Activated CD4-positive, alpha-beta T cell treated with anti-CD3 and anti-CD28 coated beads, Interleukin-2, amount 50 U/mL, for 1 hour (primary cell): Measurements from ENCODE around the gene DNM1.

ENCODE experiments used
- DNase-seq: peaks from one replicate; pipeline ENCODE4 v3.0.0-alpha.2; 2020

The DNM1 gene

GRCh38 chr9:128280084-128280622 is 77.0 kb downstream of the DNM1 start:
- DNase-seq = no peak

GRCh38 chr9:128282500-128282899 is 79.3 kb downstream of the DNM1 start:
- no peak for DNase-seq

- no peak for DNase-seq
Observed at GRCh38 chr9:128285033-128285784, 82.0 kb downstream of the DNM1 start.

GRCh38 chr9:128286440-128286839 is 83.3 kb downstream of the DNM1 start:
- no peak for DNase-seq

DNA sequence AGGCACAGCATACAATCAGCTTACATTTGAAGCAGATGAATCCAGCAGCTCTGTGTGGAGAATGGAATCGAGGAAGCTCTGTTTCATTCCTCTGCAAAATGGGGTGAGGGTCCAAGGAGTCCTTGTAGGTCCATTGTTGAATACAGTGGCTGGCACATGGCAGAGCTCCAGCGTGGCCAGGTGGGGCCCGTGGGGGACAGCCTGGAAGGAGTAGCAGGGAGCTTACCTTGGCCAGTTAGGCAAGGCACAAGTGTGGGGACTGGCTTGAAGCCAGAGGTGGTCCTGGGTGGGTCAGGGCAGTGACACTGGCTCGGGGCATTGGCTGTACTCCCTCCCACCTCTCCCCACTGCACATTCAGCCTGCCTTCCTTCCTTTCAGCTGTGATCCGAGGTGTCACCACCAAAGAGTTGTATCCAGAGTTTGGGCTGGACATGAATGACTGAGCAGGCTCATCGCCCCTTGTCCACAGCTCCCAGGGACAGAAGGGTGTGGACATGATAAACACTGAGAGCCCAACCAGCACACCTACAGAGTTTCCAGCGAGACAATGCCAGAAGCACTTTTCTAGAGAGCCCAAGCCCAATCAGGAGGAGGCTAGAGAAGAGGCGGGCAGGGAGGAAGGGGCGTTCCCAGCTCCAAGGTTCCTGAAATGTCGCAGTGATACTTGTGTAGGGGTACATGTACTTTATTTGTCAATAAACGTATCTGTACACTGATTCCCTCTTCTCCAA is 85.3 kb downstream of the DNM1 start:
- DNase-seq = no peak

DNA sequence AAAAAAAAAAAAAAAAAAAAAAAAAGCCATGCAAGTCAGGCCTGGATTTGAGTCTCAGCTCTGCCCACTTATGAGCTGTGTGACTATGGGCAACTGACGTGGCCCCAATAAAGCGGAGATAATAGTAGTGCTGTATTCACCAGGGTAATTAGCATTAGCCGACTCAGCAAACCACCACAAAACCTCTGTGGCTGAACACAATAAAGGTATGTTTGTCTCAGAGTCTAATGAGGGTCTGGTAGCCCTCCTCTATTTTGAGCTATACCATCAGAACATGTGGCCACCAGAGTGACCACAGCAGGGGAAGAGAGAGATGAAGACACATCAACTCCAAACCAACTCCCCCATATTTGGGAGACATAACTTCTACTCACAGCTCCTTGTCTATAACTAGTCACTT is 88.8 kb downstream of the DNM1 start:
- no peak for DNase-seq

- no peak for DNase-seq
Observed at GRCh38 chr9:128293091-128293490, 89.9 kb downstream of the DNM1 start.

DNA sequence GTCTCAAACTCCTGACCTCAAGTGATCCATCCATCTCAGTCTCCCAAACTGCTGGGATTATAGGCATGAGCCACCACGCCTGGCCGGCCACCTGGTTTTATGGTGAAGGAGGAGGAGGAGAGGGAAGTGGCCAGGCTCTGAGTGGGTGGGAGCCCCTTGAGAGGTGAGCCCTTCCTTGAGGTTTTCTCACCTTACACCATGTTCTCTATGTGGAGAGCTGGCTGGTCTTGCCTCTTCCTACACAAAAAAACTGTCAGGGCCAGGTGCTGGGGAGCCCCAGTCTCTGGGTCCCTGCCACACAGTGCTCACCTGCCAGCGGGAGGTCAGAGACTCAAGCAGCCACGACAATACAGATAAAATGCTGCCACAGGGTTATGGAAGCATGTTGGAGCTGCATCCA is 91.0 kb downstream of the DNM1 start:
- DNase-seq = no peak

DNA sequence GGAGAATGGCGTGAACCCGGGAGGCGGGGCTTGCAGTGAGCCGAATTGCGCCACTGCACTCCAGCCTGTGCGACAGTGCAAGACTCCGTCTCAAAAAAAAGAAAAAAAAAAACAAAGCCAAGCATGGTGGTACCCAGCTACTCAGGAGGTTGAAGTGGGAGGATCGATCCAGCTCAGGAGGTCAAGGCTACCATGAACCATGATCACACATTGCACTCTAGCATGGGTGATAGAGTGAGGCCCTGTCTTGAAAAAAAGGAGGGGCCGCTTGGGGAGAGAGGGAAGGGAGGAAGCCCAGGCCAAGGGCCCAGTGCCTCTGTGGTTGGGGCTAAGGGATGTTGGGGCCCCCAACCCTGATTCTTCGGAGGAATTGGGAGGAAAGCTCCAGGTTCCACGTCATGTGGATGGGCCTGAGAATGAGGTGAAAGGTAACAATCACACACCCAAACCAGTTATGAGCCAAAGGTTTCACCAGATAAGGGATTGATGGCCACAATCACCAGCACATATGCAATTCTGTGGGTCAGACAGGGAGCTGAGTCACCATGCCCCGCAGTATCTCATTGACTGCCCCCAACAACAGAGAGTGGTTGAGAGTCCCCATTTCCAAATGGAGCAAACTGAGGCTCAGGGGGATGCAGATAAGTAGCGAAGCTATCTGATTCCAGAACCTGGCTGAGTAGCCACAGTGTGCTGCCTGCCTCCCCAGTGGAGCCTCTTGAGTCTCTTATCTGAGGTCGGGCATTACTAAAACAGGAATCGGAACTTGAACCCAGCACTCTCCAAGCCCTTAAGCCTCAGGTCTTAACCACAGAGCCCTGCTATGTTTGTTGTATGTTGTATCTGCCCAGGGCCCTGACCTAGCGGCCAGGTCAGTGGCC is 93.4 kb downstream of the DNM1 start:
- no peak for DNase-seq

DNA sequence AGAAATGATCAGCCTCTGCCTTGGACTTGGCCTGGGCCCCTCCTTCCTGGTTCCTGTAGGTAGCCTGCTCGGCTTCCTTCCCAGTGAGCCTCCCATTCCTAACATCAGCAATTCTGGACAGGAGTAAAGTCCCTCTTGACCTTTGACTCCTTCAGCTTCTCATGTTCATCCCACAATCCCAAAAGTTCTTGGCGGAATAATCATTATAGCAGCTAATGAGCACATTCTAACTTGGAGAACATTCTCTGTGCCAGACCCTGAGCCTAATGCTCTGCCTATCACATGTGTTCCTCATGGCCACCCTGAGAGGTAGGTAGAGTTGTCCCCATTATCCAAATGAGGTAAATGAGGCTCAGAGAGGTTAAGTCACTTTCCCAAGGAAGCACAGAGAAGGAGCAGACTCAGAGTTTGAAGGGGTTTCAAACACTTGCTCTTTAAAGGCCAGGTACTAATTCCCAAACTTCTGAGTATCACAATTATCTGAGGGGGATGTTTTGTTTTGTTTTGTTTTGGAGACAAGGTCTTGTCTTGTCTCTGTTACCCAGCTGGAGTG is 94.1 kb downstream of the DNM1 start:
- no peak for DNase-seq

- DNase-seq = no peak
Observed at GRCh38 chr9:128298535-128299482, 95.6 kb downstream of the DNM1 start.

DNA sequence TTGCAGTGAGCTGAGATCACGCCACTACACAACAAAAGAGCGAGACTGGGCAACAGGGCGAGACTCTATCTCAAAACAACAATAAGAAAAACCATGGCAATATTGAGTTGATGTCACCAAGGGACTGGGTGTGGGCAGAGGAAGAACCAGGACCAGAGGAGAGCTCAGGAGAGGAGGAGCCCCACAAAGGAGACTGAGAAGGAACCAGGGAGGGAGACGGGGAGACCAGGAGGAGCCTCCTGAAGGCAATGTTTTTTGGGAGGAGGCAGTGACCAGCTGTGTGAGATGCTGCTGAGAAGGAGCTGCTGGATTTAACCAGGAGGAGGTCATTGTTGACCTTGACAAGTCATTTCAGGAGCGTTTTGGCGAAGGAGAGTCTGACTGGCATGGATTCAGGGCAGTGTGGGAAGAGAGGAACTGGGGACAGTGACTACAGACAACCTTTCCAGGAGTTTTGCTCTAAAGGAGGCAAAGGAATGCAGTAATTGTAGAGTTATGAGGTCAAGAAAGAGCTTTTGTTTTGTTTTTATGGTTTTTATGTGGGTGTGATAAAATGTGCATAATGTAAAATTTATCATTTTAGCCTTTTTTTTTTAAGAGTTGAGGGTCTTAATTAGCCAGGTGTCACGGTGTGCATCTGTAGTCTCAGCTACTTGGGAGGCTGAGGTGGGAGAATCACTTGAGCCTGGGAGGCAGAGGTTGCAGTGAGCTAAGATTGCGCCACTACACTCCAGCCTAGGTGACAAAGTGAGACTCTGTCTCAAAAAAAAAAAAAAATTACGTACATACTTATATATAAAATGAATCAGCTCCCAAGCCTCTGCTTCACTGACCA is 101.2 kb downstream of the DNM1 start:
- DNase-seq = no peak
